HG03432 (cell line): Measurements from ENCODE around the gene BRI3.

Experiments used
- ATAC-seq: cut with Tn5 transposase; IDR thresholded peaks from one replicate; pipeline ENCODE4 v1.9.1; 2021; ENCODE audit warnings: mild to moderate bottlenecking, moderate library complexity; ENCODE audit not compliant: unreplicated experiment

BRI3 gene

DNA sequence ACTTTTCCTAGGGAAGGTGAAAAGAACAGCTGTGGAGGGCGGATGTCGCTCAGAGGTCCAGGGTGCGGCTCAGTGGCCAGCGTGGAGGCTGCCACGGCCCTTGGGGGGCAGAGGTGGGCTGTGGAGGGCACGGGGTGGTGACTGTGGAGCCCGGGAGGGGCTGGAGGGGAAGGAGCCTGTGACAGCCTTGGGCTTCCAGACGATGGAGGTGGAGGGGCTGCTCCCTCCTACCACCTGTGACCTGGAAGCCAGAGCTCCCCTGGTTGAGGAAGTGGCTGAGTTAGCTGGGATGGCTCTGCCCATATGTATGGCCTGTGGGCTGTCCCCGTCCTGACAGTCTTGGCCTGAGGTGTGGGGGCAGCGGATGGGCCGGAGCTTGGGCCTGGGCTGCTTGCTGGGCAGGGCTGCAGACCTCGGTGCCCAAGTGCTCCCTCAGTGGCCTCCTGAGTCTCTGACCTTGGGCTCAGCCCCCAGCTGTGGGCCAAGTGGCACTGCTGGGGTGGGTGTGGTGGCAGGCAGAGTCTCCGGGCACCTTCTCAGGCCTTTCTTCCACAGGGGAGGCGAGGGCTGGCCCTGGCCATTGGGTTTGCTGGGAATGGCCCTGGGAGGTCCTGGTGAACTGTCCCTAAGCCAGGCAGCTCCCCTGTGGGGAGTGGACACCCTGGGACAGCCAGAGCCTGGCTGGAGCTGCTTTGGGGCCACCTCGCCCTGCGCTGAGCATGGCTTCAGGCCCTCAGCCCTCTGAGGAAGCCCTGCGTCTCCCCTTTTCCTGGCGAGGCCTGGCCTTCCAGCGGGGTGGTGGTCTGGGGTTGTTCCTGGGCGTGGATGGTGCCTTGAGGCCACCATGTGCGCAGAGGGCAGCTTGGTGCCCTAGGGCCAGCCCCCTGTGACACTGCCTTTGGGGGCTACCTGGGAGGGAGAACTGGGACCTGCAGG lies 3.9 kb downstream of the BRI3 start:
- no peak for ATAC-seq

GRCh38 chr7:98286093-98286539 lies 4.6 kb downstream of the BRI3 start:
- no peak for ATAC-seq

DNA sequence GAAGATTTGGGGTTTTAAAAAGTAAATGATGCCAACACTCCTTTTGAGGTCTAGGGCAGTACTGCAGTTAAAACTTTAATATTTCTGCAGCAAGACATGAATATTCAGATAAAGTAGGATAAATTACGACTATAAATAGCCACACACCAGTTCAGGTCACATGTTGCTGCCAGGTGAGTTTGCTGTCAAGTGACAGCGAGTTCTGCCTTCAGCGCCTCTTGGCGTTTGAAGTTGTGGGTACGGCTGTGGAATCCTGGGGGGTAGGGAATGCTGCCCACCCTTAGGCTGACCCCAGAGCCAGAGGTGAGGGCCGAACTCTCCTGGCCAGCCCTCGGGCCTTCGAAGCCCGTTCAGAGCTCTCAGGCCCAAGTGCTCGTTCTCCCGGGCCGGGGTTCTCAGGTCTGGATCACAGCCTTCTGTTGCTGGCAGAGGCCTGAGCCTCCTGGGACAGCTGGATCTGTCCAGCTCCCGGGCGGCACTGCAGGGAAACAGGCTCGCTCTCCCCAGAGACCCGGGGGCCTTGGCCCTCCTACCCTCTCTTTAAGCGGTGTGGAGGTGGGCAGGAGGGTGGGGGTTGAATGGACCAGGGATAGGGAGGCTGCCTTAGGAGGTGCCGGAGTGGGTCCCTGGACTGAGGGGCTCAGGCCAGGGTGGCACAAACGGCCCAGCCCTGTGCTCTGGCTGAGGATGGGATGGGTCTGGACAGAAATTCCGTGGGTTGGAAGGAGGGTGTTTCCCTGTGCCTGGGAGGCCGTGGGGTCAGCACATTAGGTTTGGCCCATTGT lies 5.4 kb downstream of the BRI3 start:
- no peak for ATAC-seq

GRCh38 chr7:98287486-98287959 lies 6.0 kb downstream of the BRI3 start:
- ATAC-seq, result no peak

DNA sequence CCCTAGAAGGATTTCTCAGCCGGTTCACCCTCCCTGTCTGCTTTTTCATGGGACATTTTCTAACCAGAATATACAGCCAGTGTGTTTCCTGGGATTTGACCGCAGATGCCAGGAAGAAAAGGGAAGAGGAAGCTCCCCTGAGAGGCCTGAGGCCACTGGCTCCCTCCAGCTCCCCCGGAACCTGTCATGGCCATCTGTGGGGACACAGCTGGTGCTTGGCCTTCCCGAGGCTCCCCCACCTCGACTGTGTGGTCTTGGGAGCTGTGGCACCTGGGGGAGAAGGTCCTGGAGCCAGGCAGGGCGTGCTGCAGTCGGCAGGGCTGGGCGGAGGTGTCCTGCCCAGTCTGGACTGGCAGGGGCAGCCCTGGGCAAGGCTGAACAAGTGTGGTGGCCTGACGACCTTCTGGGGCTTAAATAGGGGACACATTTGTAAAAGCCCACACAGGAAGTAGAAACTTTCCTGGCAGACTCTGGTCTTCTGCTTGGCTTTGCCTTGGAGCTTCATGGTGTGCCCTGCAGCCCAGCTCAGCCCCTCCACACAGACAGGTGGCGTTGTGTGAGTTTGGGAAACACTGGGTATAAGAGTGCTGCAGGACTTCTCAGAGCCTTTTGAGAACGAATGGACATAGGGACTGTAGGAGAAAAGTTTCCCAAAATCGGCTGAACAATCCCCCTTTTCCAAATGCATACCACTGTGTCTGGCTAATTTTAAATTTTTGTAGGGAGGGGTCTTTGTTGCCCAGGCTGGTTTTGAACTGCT lies 6.8 kb downstream of the BRI3 start:
- no peak for ATAC-seq

- no peak for ATAC-seq
These were observed 7.9 kb downstream of the BRI3 start for GRCh38 chr7:98289333-98289875.

DNA sequence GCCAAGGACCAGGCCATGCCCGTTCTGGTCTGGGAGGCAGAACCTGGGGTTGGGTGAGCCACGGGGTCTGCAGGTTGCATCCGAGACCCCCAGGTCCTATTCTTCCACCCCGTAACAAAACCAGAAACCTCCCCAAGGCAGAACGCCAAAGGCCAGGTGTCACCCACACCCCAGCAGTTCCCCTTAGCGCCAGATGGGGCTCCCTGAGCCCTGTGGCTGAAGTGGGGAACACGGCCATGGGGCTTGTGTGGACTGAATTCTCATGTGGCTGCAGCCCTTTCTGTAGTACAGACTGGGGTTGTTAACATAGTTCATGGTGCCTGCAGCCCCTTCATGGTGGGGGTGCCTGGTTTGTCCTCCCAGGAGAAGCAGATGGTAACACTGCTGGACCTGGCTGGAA lies 10.2 kb downstream of the BRI3 start:
- no peak for ATAC-seq

DNA sequence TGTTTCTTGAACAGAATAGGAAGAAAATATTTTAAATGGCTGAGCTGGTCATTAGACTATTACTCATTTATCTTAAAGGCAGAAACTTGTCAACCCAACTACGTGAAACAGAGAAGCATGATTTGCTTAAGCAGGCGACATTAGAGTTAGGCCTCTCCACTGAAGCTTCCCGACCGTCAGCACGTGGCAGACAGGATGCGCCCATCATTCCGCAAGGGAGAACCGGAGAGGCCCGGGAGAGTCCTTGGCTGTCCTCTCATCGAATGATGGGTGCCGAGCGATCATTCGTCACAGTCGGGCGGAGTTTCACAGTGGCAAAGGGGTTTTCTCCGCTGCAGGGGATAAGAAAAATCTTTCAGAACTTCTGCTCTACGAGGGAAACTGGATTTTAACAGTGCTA lies 11.8 kb downstream of the BRI3 start:
- ATAC-seq, result no peak

GRCh38 chr7:98293746-98294145 lies 12.3 kb downstream of the BRI3 start:
- ATAC-seq, result no peak

GRCh38 chr7:98294326-98294725 lies 12.8 kb downstream of the BRI3 start:
- ATAC-seq, result no peak

GRCh38 chr7:98294798-98295382 lies 13.4 kb downstream of the BRI3 start:
- ATAC-seq, result peak; percentile 78

DNA sequence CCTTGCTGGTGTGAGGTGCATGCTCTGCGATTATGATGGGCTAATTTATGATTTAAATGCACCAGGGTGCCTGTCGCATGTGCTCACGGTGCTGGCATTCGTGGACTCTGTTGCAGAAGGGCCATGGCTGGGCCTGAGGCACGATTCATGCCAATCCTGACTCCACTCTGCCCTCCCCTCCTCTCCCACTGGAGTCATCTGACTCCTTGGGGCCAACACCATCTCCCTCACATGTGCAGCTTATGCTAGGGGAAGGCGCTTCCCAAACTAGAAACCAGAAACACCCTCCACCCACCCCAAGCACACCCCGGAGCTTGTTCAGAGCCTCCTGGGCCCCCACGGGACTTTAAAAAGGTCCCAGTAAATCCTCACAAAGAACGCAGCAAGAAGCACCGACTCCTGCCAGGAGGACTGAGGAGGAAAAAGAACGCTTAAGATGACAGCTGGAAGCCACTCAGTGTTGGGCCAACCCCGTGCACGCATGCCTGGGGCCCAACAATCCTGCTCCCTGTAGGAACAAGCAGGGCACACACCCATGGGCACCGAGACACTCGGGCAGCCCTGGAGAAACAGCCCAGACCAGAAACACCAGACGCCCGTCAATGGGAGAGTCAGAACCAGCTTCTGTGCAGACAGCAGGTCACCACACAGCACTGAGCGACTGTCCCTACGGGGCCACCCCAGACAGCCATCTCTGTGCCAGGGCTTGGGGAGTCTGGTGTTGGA lies 14.1 kb downstream of the BRI3 start:
- ATAC-seq, result no peak

- ATAC-seq, result no peak
These were observed 15.3 kb downstream of the BRI3 start for GRCh38 chr7:98296833-98297232.

- ATAC-seq, result no peak
These were observed 16.3 kb downstream of the BRI3 start for GRCh38 chr7:98297626-98298286.

DNA sequence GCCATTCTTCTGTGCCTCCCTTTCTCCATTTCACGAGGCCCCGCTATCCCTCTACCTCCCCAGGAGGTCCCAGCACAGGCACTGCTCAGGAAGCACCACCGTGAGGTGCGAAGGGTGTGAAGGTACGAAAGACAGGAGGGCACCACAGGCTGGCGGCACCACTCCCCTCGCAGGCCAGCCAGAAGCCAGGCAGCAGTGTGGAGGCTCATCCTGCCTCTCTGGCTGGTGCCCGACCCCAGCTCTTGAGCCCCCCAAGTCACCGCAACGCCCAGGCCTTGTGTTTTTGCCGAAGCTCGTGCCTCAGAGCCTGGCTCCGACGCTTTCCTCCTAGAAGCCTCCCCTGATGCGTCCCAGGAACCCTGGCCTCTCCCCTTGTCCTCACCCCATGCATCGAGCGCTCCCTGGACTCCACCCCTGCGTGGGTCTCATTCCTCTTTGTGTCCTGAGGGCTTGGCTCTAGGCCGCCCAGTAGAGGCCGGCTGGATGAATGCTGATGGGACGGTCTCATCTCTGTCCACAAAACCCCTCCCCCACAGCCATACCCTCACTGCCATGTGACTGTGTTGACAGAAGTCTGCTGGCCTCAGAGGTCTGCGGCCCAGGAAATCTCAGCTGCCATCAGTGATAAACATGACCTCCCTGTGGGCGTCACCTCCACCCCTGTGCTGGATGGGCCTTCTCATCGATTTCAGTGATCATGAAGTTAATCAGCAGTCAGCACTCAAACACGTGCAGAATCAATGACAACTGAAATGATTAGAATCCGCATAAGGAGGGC lies 19.3 kb downstream of the BRI3 start:
- no peak for ATAC-seq

GRCh38 chr7:98301693-98302470 lies 20.4 kb downstream of the BRI3 start:
- no peak for ATAC-seq

- ATAC-seq, result no peak
These were observed 21.8 kb downstream of the BRI3 start for GRCh38 chr7:98303176-98303865.
